Activated naive CD4-positive, alpha-beta T cell (primary cell): ENCODE data around the gene DTNA.

Source experiments
- DNase-seq, 4 experiments: peaks; one replicate each; lab custom pipeline; 2025; lab: John Stamatoyannopoulos, UW

DTNA gene

GRCh38 chr18:34807106-34807796 is 97.2 kb downstream of the DTNA start:
- DNase-seq = no peak

- no peak for DNase-seq
These were observed 98.3 kb downstream of the DTNA start for GRCh38 chr18:34808389-34808788.

- no peak for DNase-seq
These were observed 99.5 kb downstream of the DTNA start for GRCh38 chr18:34809451-34810072.

GRCh38 chr18:34816183-34816582 is 106.1 kb downstream of the DTNA start:
- DNase-seq = no peak

GRCh38 chr18:34817636-34818035 is 107.5 kb downstream of the DTNA start:
- no peak for DNase-seq

GRCh38 chr18:34818064-34818463 is 108.0 kb downstream of the DTNA start:
- no peak for DNase-seq

GRCh38 chr18:34820360-34821065 is 110.4 kb downstream of the DTNA start:
- DNase-seq = no peak

- DNase-seq = no peak
These were observed 111.6 kb downstream of the DTNA start for GRCh38 chr18:34821669-34822210.

GRCh38 chr18:34828093-34828492 is 118.0 kb downstream of the DTNA start:
- no peak for DNase-seq

- DNase-seq = no peak
These were observed 124.8 kb downstream of the DTNA start for GRCh38 chr18:34834897-34835296.

GRCh38 chr18:34835466-34835865 is 125.4 kb downstream of the DTNA start:
- DNase-seq = no peak

- DNase-seq = no peak
These were observed 127.7 kb downstream of the DTNA start for GRCh38 chr18:34837769-34838272.

GRCh38 chr18:34838669-34839068 is 128.6 kb downstream of the DTNA start:
- no peak for DNase-seq

- no peak for DNase-seq
These were observed 130.2 kb downstream of the DTNA start for GRCh38 chr18:34840256-34840826.

GRCh38 chr18:34841891-34842290 is 131.8 kb downstream of the DTNA start:
- no peak for DNase-seq

- DNase-seq = no peak
These were observed 134.0 kb downstream of the DTNA start for GRCh38 chr18:34844072-34844471.

- no peak for DNase-seq
These were observed 134.8 kb downstream of the DTNA start for GRCh38 chr18:34844732-34845459.

GRCh38 chr18:34847408-34847807 is 137.3 kb downstream of the DTNA start:
- DNase-seq = no peak

GRCh38 chr18:34848156-34848555 is 138.1 kb downstream of the DTNA start:
- DNase-seq = no peak

- DNase-seq = no peak
These were observed 138.6 kb downstream of the DTNA start for GRCh38 chr18:34848695-34849094.

GRCh38 chr18:34857320-34857719 is 147.2 kb downstream of the DTNA start:
- no peak for DNase-seq

GRCh38 chr18:34858188-34858587 is 148.1 kb downstream of the DTNA start:
- no peak for DNase-seq
